ENCODE results near the gene EIPR1.
"Not testable (repeated sequence)": the region's sequence is repeated elsewhere in the genome, so short reads cannot be mapped to it uniquely, and the experiment has no call there.

GRCh38 chr2:3283876-3284656 is 93.6 kb downstream of the EIPR1 start:
- not testable (repeated sequence) for TF ChIP-seq EZH2 (IDR thresholded peaks at IDR 0.05; ENCODE audit: low read length, missing control alignments); CTCF (conservative IDR thresholded peaks at IDR 0.05 in 1 of 2, IDR thresholded peaks at IDR 0.05 in 1 of 2; ENCODE audit: low read depth in 1 of 2, low read length in 2 of 2)
